ENCODE data around the gene SLC49A3. TPM values are rescaled to one million over a fixed set of nuclear protein-coding genes. Genes with fewer than 3 reads are reported as not detected.
"Not testable (repeated sequence)": the region's sequence is repeated elsewhere in the genome, so short reads cannot be mapped to it uniquely, and the experiment has no call there.

SLC49A3 gene
- 2.2 TPM for polyA plus RNA-seq (2013, experiment 1 of 2)
- 1.6 TPM for polyA plus RNA-seq (2013, experiment 2 of 2)

GRCh38 chr4:688854-689681 lies at the start of gene SLC49A3:
TSS of gene SLC49A3 (minus strand) at chr4:689151. CDS start at chr4:689127, 24 bp downstream.
- Histone ChIP-seq H3K4me3 (ENCODE audit: extremely low read depth, insufficient read depth, low read length, poor library complexity, severe bottlenecking) (peak within 1 kb of the TSS; percentile 21), H3K36me3 (ENCODE audit: control insufficient read depth, insufficient read depth, low read length) (no peaks in the 10 kb centered on the region), H3K9me3 (ENCODE audit: control insufficient read depth, low read length) (no peaks in the 10 kb centered on the region), H3K4me1 (ENCODE audit: control insufficient read depth, insufficient read depth, low read length, poor library complexity, severe bottlenecking) (peaks cover 24% of the 10 kb centered on the region), H3K27ac (ENCODE audit: low read depth, low read length, severe bottlenecking) (peak within 1 kb of the TSS; percentile 20)
- 17 to 25% methylated on average over 31 to 57 of the region's 59 CpGs for WGBS, 2 experiments (ENCODE audit: insufficient coverage in 2 of 2)

GRCh38 chr4:736561-736960 lies 47.6 kb upstream of the SLC49A3 start:
- H3K27ac ChIP-seq (ENCODE audit: low read depth, low read length, severe bottlenecking); H3K4me3 ChIP-seq (ENCODE audit: extremely low read depth, insufficient read depth, low read length, poor library complexity, severe bottlenecking); H3K9me3 ChIP-seq (ENCODE audit: control insufficient read depth, low read length); H3K4me1 ChIP-seq (ENCODE audit: control insufficient read depth, insufficient read depth, low read length, poor library complexity, severe bottlenecking): not testable (repeated sequence)
- 95 to 99% methylated on average over 16 to 27 of the region's 34 CpGs for WGBS, 2 experiments (ENCODE audit: insufficient coverage in 2 of 2)
- H3K36me3 ChIP-seq (ENCODE audit: control insufficient read depth, insufficient read depth, low read length), result peaks cover 87% of the 10 kb centered on the region

- H3K36me3 ChIP-seq (ENCODE audit: control insufficient read depth, insufficient read depth, low read length), result peaks cover 89% of the 10 kb centered on the region
Observed at GRCh38 chr4:735583-735982, 46.6 kb upstream of the SLC49A3 start.

GRCh38 chr4:734951-735350 lies 46.0 kb upstream of the SLC49A3 start:
- no peak overlapping the region for H3K4me3 ChIP-seq (ENCODE audit: extremely low read depth, insufficient read depth, low read length, poor library complexity, severe bottlenecking)
- H3K27ac ChIP-seq (ENCODE audit: low read depth, low read length, severe bottlenecking), result no peak overlapping the region
- no peaks in the 10 kb centered on the region for H3K4me1 ChIP-seq (ENCODE audit: control insufficient read depth, insufficient read depth, low read length, poor library complexity, severe bottlenecking)
- H3K9me3 ChIP-seq (ENCODE audit: control insufficient read depth, low read length), result no peaks in the 10 kb centered on the region
- WGBS, 2 experiments (ENCODE audit: insufficient coverage in 2 of 2), result 85 to 94% methylated on average over 5 to 9 of the region's 9 CpGs
- H3K36me3 ChIP-seq (ENCODE audit: control insufficient read depth, insufficient read depth, low read length), result peaks cover 89% of the 10 kb centered on the region

More at GRCh38 chr4:735583-735982, 46.6 kb upstream of the SLC49A3 start:
- Histone ChIP-seq H3K4me1 (ENCODE audit: control insufficient read depth, insufficient read depth, low read length, poor library complexity, severe bottlenecking) (no peaks in the 10 kb centered on the region), H3K9me3 (ENCODE audit: control insufficient read depth, low read length) (no peaks in the 10 kb centered on the region), H3K4me3 (ENCODE audit: extremely low read depth, insufficient read depth, low read length, poor library complexity, severe bottlenecking) (no peak overlapping the region), H3K27ac (ENCODE audit: low read depth, low read length, severe bottlenecking) (no peak overlapping the region)
- 96 to 97% methylated on average over 7 of the region's 8 CpGs for WGBS, 2 experiments (ENCODE audit: insufficient coverage in 2 of 2)

GRCh38 chr4:734075-734474 lies 45.1 kb upstream of the SLC49A3 start:
- no peak overlapping the region for H3K4me3 ChIP-seq (ENCODE audit: extremely low read depth, insufficient read depth, low read length, poor library complexity, severe bottlenecking)
- no peaks in the 10 kb centered on the region for H3K9me3 ChIP-seq (ENCODE audit: control insufficient read depth, low read length)
- no peaks in the 10 kb centered on the region for H3K4me1 ChIP-seq (ENCODE audit: control insufficient read depth, insufficient read depth, low read length, poor library complexity, severe bottlenecking)
- no peak overlapping the region for H3K27ac ChIP-seq (ENCODE audit: low read depth, low read length, severe bottlenecking)
- peaks cover 89% of the 10 kb centered on the region for H3K36me3 ChIP-seq (ENCODE audit: control insufficient read depth, insufficient read depth, low read length)
- whole genome bisulfite sequencing, 2 experiments (ENCODE audit: insufficient coverage in 2 of 2), result 94 to 100% methylated on average over 9 of the region's 9 CpGs

- H3K4me3 ChIP-seq (ENCODE audit: extremely low read depth, insufficient read depth, low read length, poor library complexity, severe bottlenecking), result no peak overlapping the region
- no peaks in the 10 kb centered on the region for H3K4me1 ChIP-seq (ENCODE audit: control insufficient read depth, insufficient read depth, low read length, poor library complexity, severe bottlenecking)
- peaks cover 89% of the 10 kb centered on the region for H3K36me3 ChIP-seq (ENCODE audit: control insufficient read depth, insufficient read depth, low read length)
- 96 to 99% methylated on average over 18 of the region's 18 CpGs for WGBS, 2 experiments (ENCODE audit: insufficient coverage in 2 of 2)
- no peaks in the 10 kb centered on the region for H3K9me3 ChIP-seq (ENCODE audit: control insufficient read depth, low read length)
- no peak overlapping the region for H3K27ac ChIP-seq (ENCODE audit: low read depth, low read length, severe bottlenecking)
Observed at GRCh38 chr4:733631-733980, 44.7 kb upstream of the SLC49A3 start.

- 95 to 97% methylated on average over 21 to 25 of the region's 32 CpGs for WGBS, 2 experiments (ENCODE audit: insufficient coverage in 2 of 2)
- Histone ChIP-seq H3K9me3 (ENCODE audit: control insufficient read depth, low read length) (no peaks in the 10 kb centered on the region), H3K36me3 (ENCODE audit: control insufficient read depth, insufficient read depth, low read length) (peaks cover 89% of the 10 kb centered on the region), H3K4me1 (ENCODE audit: control insufficient read depth, insufficient read depth, low read length, poor library complexity, severe bottlenecking) (no peaks in the 10 kb centered on the region), H3K4me3 (ENCODE audit: extremely low read depth, insufficient read depth, low read length, poor library complexity, severe bottlenecking) (no peak overlapping the region), H3K27ac (ENCODE audit: low read depth, low read length, severe bottlenecking) (no peak overlapping the region)
Observed at GRCh38 chr4:732911-733630, 44.1 kb upstream of the SLC49A3 start.

- H3K27ac ChIP-seq (ENCODE audit: low read depth, low read length, severe bottlenecking), result no peak overlapping the region
- H3K4me1 ChIP-seq (ENCODE audit: control insufficient read depth, insufficient read depth, low read length, poor library complexity, severe bottlenecking), result no peaks in the 10 kb centered on the region
- no peaks in the 10 kb centered on the region for H3K9me3 ChIP-seq (ENCODE audit: control insufficient read depth, low read length)
- peaks cover 89% of the 10 kb centered on the region for H3K36me3 ChIP-seq (ENCODE audit: control insufficient read depth, insufficient read depth, low read length)
- whole genome bisulfite sequencing, 2 experiments (ENCODE audit: insufficient coverage in 2 of 2), result 94 to 95% methylated on average over 19 to 20 of the region's 20 CpGs
- no peak overlapping the region for H3K4me3 ChIP-seq (ENCODE audit: extremely low read depth, insufficient read depth, low read length, poor library complexity, severe bottlenecking)
Observed at GRCh38 chr4:732486-732885, 43.5 kb upstream of the SLC49A3 start.

GRCh38 chr4:731954-732353 lies 43.0 kb upstream of the SLC49A3 start:
- not testable (repeated sequence) for H3K4me3 ChIP-seq (ENCODE audit: extremely low read depth, insufficient read depth, low read length, poor library complexity, severe bottlenecking); H3K9me3 ChIP-seq (ENCODE audit: control insufficient read depth, low read length); H3K4me1 ChIP-seq (ENCODE audit: control insufficient read depth, insufficient read depth, low read length, poor library complexity, severe bottlenecking); H3K27ac ChIP-seq (ENCODE audit: low read depth, low read length, severe bottlenecking)
- 80% methylated on average over 1 of the region's 27 CpGs; no CpG with 5 or more reads in 1 of the 2 experiments for WGBS, 2 experiments (ENCODE audit: insufficient coverage in 2 of 2)
- H3K36me3 ChIP-seq (ENCODE audit: control insufficient read depth, insufficient read depth, low read length), result peaks cover 87% of the 10 kb centered on the region

GRCh38 chr4:730946-731904 lies 42.3 kb upstream of the SLC49A3 start:
- not testable (repeated sequence) for H3K4me3 ChIP-seq (ENCODE audit: extremely low read depth, insufficient read depth, low read length, poor library complexity, severe bottlenecking); H3K27ac ChIP-seq (ENCODE audit: low read depth, low read length, severe bottlenecking); H3K4me1 ChIP-seq (ENCODE audit: control insufficient read depth, insufficient read depth, low read length, poor library complexity, severe bottlenecking); H3K9me3 ChIP-seq (ENCODE audit: control insufficient read depth, low read length)
- peaks cover 87% of the 10 kb centered on the region for H3K36me3 ChIP-seq (ENCODE audit: control insufficient read depth, insufficient read depth, low read length)
- 93 to 95% methylated on average over 36 to 40 of the region's 68 CpGs for WGBS, 2 experiments (ENCODE audit: insufficient coverage in 2 of 2)

Measured in mesodermal cell (in vitro differentiated cells).